C4-2B (cell line): ENCODE results near the gene PARD3B.

Experiments used
- ZFX ChIP-seq: fragments of 450-650 bp; IDR thresholded peaks from 2 replicates; pipeline ENCODE4 v1.6.1; 2017
- TF ChIP-seq, protein P1 (sequence below): fragments of 450-650 bp; conservative IDR thresholded peaks from 2 replicates; pipeline ENCODE4 v1.5.1; 2017; ENCODE audit warnings: mild to moderate bottlenecking

- TF ChIP-seq, protein P1, sequence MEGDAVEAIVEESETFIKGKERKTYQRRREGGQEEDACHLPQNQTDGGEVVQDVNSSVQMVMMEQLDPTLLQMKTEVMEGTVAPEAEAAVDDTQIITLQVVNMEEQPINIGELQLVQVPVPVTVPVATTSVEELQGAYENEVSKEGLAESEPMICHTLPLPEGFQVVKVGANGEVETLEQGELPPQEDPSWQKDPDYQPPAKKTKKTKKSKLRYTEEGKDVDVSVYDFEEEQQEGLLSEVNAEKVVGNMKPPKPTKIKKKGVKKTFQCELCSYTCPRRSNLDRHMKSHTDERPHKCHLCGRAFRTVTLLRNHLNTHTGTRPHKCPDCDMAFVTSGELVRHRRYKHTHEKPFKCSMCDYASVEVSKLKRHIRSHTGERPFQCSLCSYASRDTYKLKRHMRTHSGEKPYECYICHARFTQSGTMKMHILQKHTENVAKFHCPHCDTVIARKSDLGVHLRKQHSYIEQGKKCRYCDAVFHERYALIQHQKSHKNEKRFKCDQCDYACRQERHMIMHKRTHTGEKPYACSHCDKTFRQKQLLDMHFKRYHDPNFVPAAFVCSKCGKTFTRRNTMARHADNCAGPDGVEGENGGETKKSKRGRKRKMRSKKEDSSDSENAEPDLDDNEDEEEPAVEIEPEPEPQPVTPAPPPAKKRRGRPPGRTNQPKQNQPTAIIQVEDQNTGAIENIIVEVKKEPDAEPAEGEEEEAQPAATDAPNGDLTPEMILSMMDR: no peak
- no peak for TF ChIP-seq ZFX
Measured at GRCh38 chr2:205574001-205574400, 1028.7 kb downstream of the PARD3B start.
